Measurements from ENCODE around the gene PTCH1. TPM values are rescaled to one million over a fixed set of nuclear protein-coding genes. Genes with fewer than 3 reads are reported as not detected.

The PTCH1 gene
- polyA plus RNA-seq, 1 donor (not counting 4 experiments of a cell fraction or from before 2014, with no cell fraction given) = 1.7 TPM

- TF ChIP-seq EZH2 (IDR thresholded peaks at IDR 0.05; ENCODE audit: low read length) (no peak), CTCF (optimal IDR thresholded peaks at IDR 0.05 in 1 of 3, IDR thresholded peaks at IDR 0.05 in 1 of 3, conservative IDR thresholded peaks at IDR 0.05 in 1 of 3; ENCODE audit: extremely low read depth in 1 of 3, insufficient read depth in 2 of 3, low read length in 3 of 3) (no peak)
- dilution Hi-C loops (cut with MboI; ENCODE audit: extremely low pct_ligation_motif_present, low sequenced_read_pairs) = no loop called here
- Histone ChIP-seq H3K4me1 (ENCODE audit: control insufficient read depth, extremely low read depth, insufficient read depth, low read length) (no peaks in the 10 kb centered on the region), H3K4me3 (ENCODE audit: control insufficient read depth in 2 of 3, extremely low read depth in 1 of 3, insufficient read depth in 2 of 3, low read depth in 1 of 3, low read length in 3 of 3) (no peak overlapping the region), H3K4me2 (ENCODE audit: control insufficient read depth, extremely low read depth, insufficient read depth, low read depth, low read length) (no peak overlapping the region), H4K20me1 (ENCODE audit: control insufficient read depth, extremely low read depth, insufficient read depth, low read length) (no peaks in the 10 kb centered on the region), H3K9ac (ENCODE audit: control insufficient read depth, extremely low read depth, insufficient read depth, low read length) (no peak overlapping the region), H3K36me3 (ENCODE audit: control insufficient read depth in 2 of 2, extremely low read depth in 1 of 2, insufficient read depth in 2 of 2, low read length in 2 of 2) (no peaks in the 10 kb centered on the region), H3K27me3 (ENCODE audit: control insufficient read depth, extremely low read depth, insufficient read depth, low read length) (no peaks in the 10 kb centered on the region), H3K9me3 (ENCODE audit: control insufficient read depth, low read depth, low read length) (no peaks in the 10 kb centered on the region), H3K79me2 (ENCODE audit: control insufficient read depth, insufficient read depth, low read length) (no peaks in the 10 kb centered on the region), H3K9me1 (ENCODE audit: control insufficient read depth, extremely low read depth, insufficient read depth, low read length) (no peaks in the 10 kb centered on the region), H3K27ac (ENCODE audit: control insufficient read depth, insufficient read depth, low read length) (no peak overlapping the region), H2AFZ (ENCODE audit: control insufficient read depth, low read length) (no peak overlapping the region)
- DNase-seq (ENCODE audit: low read depth, low spot score) = no peak
- no peak for FAIRE-seq
Measured at GRCh38 chr9:95434116-95435073, 82.4 kb downstream of the PTCH1 start.

DNA sequence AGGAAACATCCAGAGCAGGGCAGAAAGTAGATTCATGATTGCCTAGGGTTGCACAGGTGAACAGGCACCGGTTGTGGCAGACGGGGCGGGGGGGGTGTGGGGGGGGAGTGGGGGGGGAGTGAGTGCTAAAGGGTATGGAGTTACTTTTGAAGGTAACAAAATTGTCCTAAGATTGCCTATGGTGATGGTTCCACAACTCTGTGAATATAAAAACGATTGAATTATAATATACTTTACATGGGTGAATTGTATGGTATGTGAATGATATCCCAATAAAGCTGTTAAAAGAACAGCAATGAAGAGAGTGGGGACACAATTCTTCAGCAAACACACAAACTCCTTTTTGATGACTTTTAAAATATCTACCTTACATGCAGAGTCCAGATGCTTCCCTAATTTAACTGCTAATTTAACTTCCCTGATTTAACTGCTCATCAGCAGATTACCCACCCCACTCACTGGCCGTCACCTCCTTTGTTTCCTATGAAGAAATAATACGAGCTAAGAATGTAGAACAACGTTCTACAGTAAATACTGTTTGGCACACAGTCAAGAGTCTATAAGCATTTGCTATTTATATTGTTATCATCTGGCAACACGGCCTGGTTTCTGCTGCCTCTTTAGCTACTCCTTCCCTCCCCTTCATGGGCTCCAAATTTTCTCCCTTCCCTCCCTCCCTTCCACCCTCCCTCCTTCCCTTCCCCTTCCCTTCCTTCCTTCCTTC lies 83.5 kb downstream of the PTCH1 start:
- dilution Hi-C loops (cut with MboI; ENCODE audit: extremely low pct_ligation_motif_present, low sequenced_read_pairs) = no loop called here
- FAIRE-seq (no peak), DNase-seq (ENCODE audit: low read depth, low spot score) (no peak)
- no peaks in the 10 kb centered on the region for H3K9me3 ChIP-seq (ENCODE audit: control insufficient read depth, low read depth, low read length)
- no peak overlapping the region for H3K4me2 ChIP-seq (ENCODE audit: control insufficient read depth, extremely low read depth, insufficient read depth, low read depth, low read length)
- H3K4me1 ChIP-seq (ENCODE audit: control insufficient read depth, extremely low read depth, insufficient read depth, low read length) = no peaks in the 10 kb centered on the region
- TF ChIP-seq EZH2 (IDR thresholded peaks at IDR 0.05; ENCODE audit: low read length) = no peak
- no peak for TF ChIP-seq CTCF (optimal IDR thresholded peaks at IDR 0.05 in 1 of 3, IDR thresholded peaks at IDR 0.05 in 1 of 3, conservative IDR thresholded peaks at IDR 0.05 in 1 of 3; ENCODE audit: extremely low read depth in 1 of 3, insufficient read depth in 2 of 3, low read length in 3 of 3)
- no peak overlapping the region for H3K9ac ChIP-seq (ENCODE audit: control insufficient read depth, extremely low read depth, insufficient read depth, low read length)
- no peak overlapping the region for H3K4me3 ChIP-seq (ENCODE audit: control insufficient read depth in 2 of 3, extremely low read depth in 1 of 3, insufficient read depth in 2 of 3, low read depth in 1 of 3, low read length in 3 of 3)
- no peak overlapping the region for H3K27ac ChIP-seq (ENCODE audit: control insufficient read depth, insufficient read depth, low read length)
- no peaks in the 10 kb centered on the region for H3K27me3 ChIP-seq (ENCODE audit: control insufficient read depth, extremely low read depth, insufficient read depth, low read length)
- H3K9me1 ChIP-seq (ENCODE audit: control insufficient read depth, extremely low read depth, insufficient read depth, low read length) = no peaks in the 10 kb centered on the region
- no peak overlapping the region for H2AFZ ChIP-seq (ENCODE audit: control insufficient read depth, low read length)
- H3K79me2 ChIP-seq (ENCODE audit: control insufficient read depth, insufficient read depth, low read length) = no peaks in the 10 kb centered on the region
- H4K20me1 ChIP-seq (ENCODE audit: control insufficient read depth, extremely low read depth, insufficient read depth, low read length) = no peaks in the 10 kb centered on the region
- no peaks in the 10 kb centered on the region for H3K36me3 ChIP-seq (ENCODE audit: control insufficient read depth in 2 of 2, extremely low read depth in 1 of 2, insufficient read depth in 2 of 2, low read length in 2 of 2)

Measured in keratinocyte (primary cell).